Erythroblast (primary cell): ENCODE measurements around the gene COMP.

Experiments
- GATA1 ChIP-seq: IDR thresholded peaks from 2 replicates; pipeline ENCODE4 v1.6.1; 2011; ENCODE audit warnings: low read depth, mild to moderate bottlenecking, control low read depth, low read length, moderate library complexity
- POLR2A ChIP-seq: IDR thresholded peaks from 2 replicates; pipeline ENCODE4 v1.6.1; 2011; ENCODE audit warnings: mild to moderate bottlenecking, low read length

DNA sequence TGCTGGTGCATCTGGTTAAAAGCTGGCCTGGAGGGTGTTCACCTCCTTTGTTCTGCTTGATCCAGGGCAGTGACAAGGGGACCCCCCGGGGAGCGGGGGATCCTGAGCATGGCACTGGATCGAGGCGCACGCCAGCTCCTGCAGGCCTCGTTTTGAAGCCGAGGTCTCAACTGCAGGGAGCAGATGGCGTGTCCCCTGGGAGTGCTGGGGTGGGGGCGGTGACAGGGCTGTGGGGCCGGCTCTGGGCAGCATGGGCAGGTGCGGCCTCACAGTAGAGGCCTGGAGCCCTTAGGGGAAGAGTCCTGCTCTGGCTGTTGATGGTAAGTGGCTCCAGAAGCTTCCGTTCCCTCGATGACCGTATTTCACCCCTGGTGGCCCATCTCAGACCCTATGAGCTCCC, 55.8 kb downstream of the COMP start:
- TF ChIP-seq POLR2A = no peak
- no peak for TF ChIP-seq GATA1
